Upper lobe of right lung (tissue), 1 donor: ENCODE data around the gene CAND1. TPM values are rescaled to one million over a fixed set of nuclear protein-coding genes. Genes with fewer than 3 reads are reported as not detected.
A peak's percentile ranks its signal among the peaks of the same experiment; 100 is the strongest.

ENCODE experiments used
- ATAC-seq: fragments of 200-7000 bp; cut with Tn5 transposase; one replicate; pipeline ENCODE4 v1.9.1; 2020; ENCODE audit warnings: mild to moderate bottlenecking, moderate library complexity
- DNase-seq: peaks from one replicate; pipeline ENCODE4 v3.0.0-alpha.2; 2020
- H3K27ac ChIP-seq: fragments of 200-600 bp; one replicate; pipeline ENCODE4 v1.8.0; 2022
- H3K27me3 ChIP-seq: fragments of 200-600 bp; one replicate; pipeline ENCODE4 v1.8.0; 2022; ENCODE audit warnings: mild to moderate bottlenecking
- H3K36me3 ChIP-seq: fragments of 200-600 bp; one replicate; pipeline ENCODE4 v1.8.0; 2022
- H3K4me1 ChIP-seq: fragments of 200-600 bp; one replicate; pipeline ENCODE4 v1.8.0; 2022
- H3K4me3 ChIP-seq: fragments of 200-600 bp; one replicate; pipeline ENCODE4 v1.8.0; 2022; ENCODE audit warnings: mild to moderate bottlenecking
- H3K9me3 ChIP-seq: fragments of 200-600 bp; one replicate; pipeline ENCODE4 v1.8.0; 2022
- CTCF ChIP-seq: fragments of 200-600 bp; IDR thresholded peaks from one replicate; pipeline ENCODE4 v1.8.0; 2022; ENCODE audit warnings: antibody characterized with exemption
- intact Hi-C: fragments of 100-400 bp; cut with DNase I; formaldehyde crosslinking; loops from one replicate; pipeline ENCODE4 v1.11.0; 2022
- total RNA-seq: library from RNA; stranded (reverse); fragmentation: NEBNext Ultra II Directional; extraction: Animal tissue kit (Norgen Biotek cat#: 25700); gene quantifications from one replicate; pipeline ENCODE4 v1.2.1, GENCODE V29; 2021
- donor health status: DM: no; HTN: yes; CAD: no; lungs with severe emphysema.

CAND1 gene
- total RNA-seq, 1 donor from 2014 or later: 98.0 TPM

GRCh38 chr12:67355428-67356379, 86.5 kb downstream of the CAND1 start:
- peaks cover 30% of the 10 kb centered on the region for H3K4me1 ChIP-seq
- TF ChIP-seq CTCF: peak; percentile 60
- intact Hi-C loops: loop anchor here (5.0 kb wide), 1 partner anchor 587 kb away; no protein-coding TSS in a partner anchor
- no peaks in the 10 kb centered on the region for H3K9me3 ChIP-seq
- H3K36me3 ChIP-seq: no peaks in the 10 kb centered on the region
- no peaks in the 10 kb centered on the region for H3K27me3 ChIP-seq
- DNase-seq (no peak), ATAC-seq (peak; percentile 70)
- no peak overlapping the region for H3K4me3 ChIP-seq
- no peak overlapping the region for H3K27ac ChIP-seq

GRCh38 chr12:67356380-67356774, 87.2 kb downstream of the CAND1 start:
- intact Hi-C loops: loop anchor here (5.0 kb wide), 1 partner anchor 586 kb away; no protein-coding TSS in a partner anchor
- ATAC-seq: no peak

GRCh38 chr12:67357376-67358125, 88.4 kb downstream of the CAND1 start:
- no peak for TF ChIP-seq CTCF
- Histone ChIP-seq H3K27ac (no peak overlapping the region), H3K27me3 (no peaks in the 10 kb centered on the region), H3K4me3 (no peak overlapping the region), H3K4me1 (peaks cover 30% of the 10 kb centered on the region), H3K36me3 (no peaks in the 10 kb centered on the region), H3K9me3 (no peaks in the 10 kb centered on the region)
- intact Hi-C loops: loop anchor here (5.0 kb wide), 1 partner anchor 585 kb away; no protein-coding TSS in a partner anchor
- DNase-seq: no peak
- no peak for ATAC-seq

More at GRCh38 chr12:67356380-67356774, 87.2 kb downstream of the CAND1 start:
- DNase-seq: no peak
- Histone ChIP-seq H3K9me3 (no peaks in the 10 kb centered on the region), H3K36me3 (no peaks in the 10 kb centered on the region), H3K27ac (no peak overlapping the region), H3K27me3 (no peaks in the 10 kb centered on the region), H3K4me3 (no peak overlapping the region), H3K4me1 (peaks cover 30% of the 10 kb centered on the region)
- no peak for TF ChIP-seq CTCF

GRCh38 chr12:67358781-67359338, 89.7 kb downstream of the CAND1 start:
- DNase-seq (no peak), ATAC-seq (no peak)
- no peak for TF ChIP-seq CTCF
- H3K36me3 ChIP-seq: no peaks in the 10 kb centered on the region
- H3K27me3 ChIP-seq: no peaks in the 10 kb centered on the region
- intact Hi-C loops: loop anchor here (5.0 kb wide), 1 partner anchor 583 kb away; no protein-coding TSS in a partner anchor
- H3K4me1 ChIP-seq: peaks cover 30% of the 10 kb centered on the region
- H3K27ac ChIP-seq: no peak overlapping the region
- no peak overlapping the region for H3K4me3 ChIP-seq
- no peaks in the 10 kb centered on the region for H3K9me3 ChIP-seq

GRCh38 chr12:67362526-67362925, 93.4 kb downstream of the CAND1 start:
- H3K9me3 ChIP-seq: no peaks in the 10 kb centered on the region
- H3K4me3 ChIP-seq: no peak overlapping the region
- no peak for DNase-seq
- intact Hi-C loops: no loop called here
- no peak for ATAC-seq
- no peak overlapping the region for H3K27ac ChIP-seq
- no peaks in the 10 kb centered on the region for H3K36me3 ChIP-seq
- no peak for TF ChIP-seq CTCF
- H3K4me1 ChIP-seq: peaks cover 11% of the 10 kb centered on the region
- H3K27me3 ChIP-seq: no peaks in the 10 kb centered on the region
